HUES6 (cell line): ENCODE results near the gene PRKG1.

Source experiments
- H3K27ac ChIP-seq: 2 replicates; pipeline ENCODE4 v1.7.0; 2013; ENCODE audit warnings: low read depth, mild to moderate bottlenecking, low read length, inconsistent platforms
- H3K27me3 ChIP-seq: 2 replicates; pipeline ENCODE4 v1.6.1; 2013; ENCODE audit warnings: low read length; ENCODE audit not compliant: control insufficient read depth, insufficient read depth
- H3K36me3 ChIP-seq: 2 replicates; pipeline ENCODE4 v1.6.1; 2013; ENCODE audit warnings: low read length; ENCODE audit not compliant: control insufficient read depth, insufficient read depth
- H3K4me1 ChIP-seq: 2 replicates; pipeline ENCODE4 v1.6.1; 2013; ENCODE audit warnings: low read length; ENCODE audit not compliant: control insufficient read depth, insufficient read depth
- H3K4me3 ChIP-seq: 2 replicates; pipeline ENCODE4 v1.5.1; 2013; ENCODE audit warnings: low read depth, low read length
- H3K9ac ChIP-seq: one replicate; pipeline ENCODE4 v1.6.1; 2013; ENCODE audit warnings: mild to moderate bottlenecking, low read length
- H3K9me3 ChIP-seq: 2 replicates; pipeline ENCODE4 v1.6.1; 2013; ENCODE audit warnings: low read depth, low read length; ENCODE audit not compliant: control insufficient read depth, insufficient read depth

PRKG1 gene

DNA sequence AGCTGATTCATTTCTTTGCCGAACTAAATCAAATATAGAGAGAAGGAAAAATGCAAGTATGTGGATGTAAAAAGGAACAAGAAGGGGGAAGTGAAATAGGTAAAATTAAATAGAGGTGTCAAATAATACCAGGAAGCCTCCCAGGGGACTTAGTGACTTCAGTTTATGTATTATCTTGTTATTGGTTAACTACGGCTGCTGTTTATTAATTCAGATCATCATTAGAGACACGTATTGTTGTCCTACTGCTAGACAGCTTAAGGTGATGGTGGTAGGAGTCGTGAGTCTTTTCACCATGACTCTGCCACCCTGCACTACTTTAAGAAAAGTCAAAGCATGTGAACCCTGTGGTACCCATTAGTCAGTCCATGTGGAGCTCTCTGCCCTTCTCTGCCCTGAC is 289.1 kb downstream of the PRKG1 start:
- H3K4me1 ChIP-seq = peaks cover 20% of the 10 kb centered on the region

DNA sequence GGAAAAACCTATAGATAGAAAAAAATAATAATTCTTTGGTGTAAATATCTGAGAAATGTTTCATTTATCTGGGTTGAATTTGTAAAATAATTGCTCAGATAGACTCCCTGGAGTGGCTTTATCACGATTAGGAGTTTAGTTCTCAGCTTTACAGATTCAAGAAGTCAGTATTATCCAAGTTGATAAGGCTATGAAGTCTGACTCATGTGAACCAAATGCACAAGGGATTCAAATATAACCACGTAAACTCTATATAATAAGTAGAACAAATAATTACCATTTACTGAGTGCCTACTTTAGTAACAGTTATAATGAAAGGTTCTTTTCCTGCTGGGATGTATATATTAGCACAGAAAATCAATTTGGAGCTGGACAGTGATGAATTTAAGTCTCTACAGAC is 290.4 kb downstream of the PRKG1 start:
- no peak overlapping the region for H3K9ac ChIP-seq
- peaks cover 30% of the 10 kb centered on the region for H3K4me1 ChIP-seq
- no peaks in the 10 kb centered on the region for H3K36me3 ChIP-seq
- H3K9me3 ChIP-seq = no peaks in the 10 kb centered on the region
- H3K4me3 ChIP-seq = no peak overlapping the region
- no peaks in the 10 kb centered on the region for H3K27me3 ChIP-seq
- no peak overlapping the region for H3K27ac ChIP-seq

More for the DNA sequence above, 289.1 kb downstream of the PRKG1 start:
- Histone ChIP-seq H3K9me3 (no peaks in the 10 kb centered on the region), H3K9ac (no peak overlapping the region), H3K36me3 (no peaks in the 10 kb centered on the region), H3K27me3 (no peaks in the 10 kb centered on the region), H3K4me3 (no peak overlapping the region), H3K27ac (no peak overlapping the region)

DNA sequence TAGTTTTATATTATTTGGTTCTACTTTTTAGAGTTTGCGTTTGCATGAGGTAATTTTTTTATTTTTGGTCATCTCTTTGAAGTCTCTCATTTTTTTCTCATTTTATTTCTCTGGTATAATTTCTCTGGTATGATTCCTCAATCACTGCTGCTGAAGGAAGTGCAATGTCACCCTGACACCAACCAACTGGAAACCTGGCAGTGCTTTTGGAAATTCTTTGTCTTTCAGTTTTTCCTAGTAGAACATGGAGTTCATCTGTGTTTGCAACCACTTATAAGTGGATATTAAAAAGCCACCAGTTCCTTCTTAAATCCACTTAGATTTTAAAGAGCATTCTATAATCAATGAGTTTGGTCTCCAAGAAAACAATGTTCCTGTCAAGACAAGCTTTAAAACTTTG is 291.8 kb downstream of the PRKG1 start:
- Histone ChIP-seq H3K4me1 (peaks cover 33% of the 10 kb centered on the region), H3K4me3 (no peak overlapping the region), H3K9me3 (no peaks in the 10 kb centered on the region), H3K27me3 (no peaks in the 10 kb centered on the region), H3K36me3 (no peaks in the 10 kb centered on the region), H3K27ac (no peak overlapping the region), H3K9ac (no peak overlapping the region)

DNA sequence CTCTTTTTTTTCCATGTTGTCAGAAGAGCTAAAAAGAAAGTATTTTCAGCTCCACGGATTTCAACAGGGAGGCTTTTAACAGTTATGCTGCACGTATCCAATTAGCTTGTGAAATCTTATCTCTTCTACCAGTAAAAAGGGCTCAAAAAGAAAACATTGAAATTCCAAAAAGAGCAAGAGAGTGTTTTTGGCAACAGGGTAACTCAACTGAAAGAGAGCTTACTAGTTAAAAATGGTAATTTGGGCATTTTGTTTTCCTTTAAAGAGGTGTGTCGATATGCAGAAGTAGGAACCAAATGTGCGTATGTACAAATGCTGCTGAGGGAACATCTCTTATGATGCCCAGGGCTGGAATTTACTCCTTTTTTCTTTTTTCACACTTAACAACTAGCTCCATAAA is 292.8 kb downstream of the PRKG1 start:
- Histone ChIP-seq H3K27me3 (no peaks in the 10 kb centered on the region), H3K9ac (no peak overlapping the region), H3K9me3 (no peaks in the 10 kb centered on the region), H3K4me3 (no peak overlapping the region), H3K36me3 (no peaks in the 10 kb centered on the region), H3K27ac (no peak overlapping the region), H3K4me1 (peaks cover 33% of the 10 kb centered on the region)

DNA sequence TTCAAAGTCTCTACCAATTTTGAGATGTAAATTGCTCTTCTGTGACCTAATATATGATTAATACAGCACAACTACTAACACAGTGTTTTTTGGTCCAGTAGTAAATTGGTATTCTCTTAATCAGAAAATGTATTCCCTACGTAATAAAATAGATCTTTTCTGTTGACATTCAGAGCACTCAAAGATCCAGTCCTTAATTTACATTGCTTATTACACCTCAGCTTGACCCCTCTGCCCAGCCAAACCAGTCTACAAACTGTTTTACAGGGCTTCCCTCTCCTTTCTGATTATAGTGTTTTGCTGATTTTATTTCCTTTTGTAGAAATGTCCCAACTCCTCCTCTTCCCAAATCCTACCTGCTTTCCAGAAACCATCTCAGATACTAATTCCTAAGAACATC is 293.4 kb downstream of the PRKG1 start:
- H3K36me3 ChIP-seq = no peaks in the 10 kb centered on the region
- no peak overlapping the region for H3K27ac ChIP-seq
- no peak overlapping the region for H3K4me3 ChIP-seq
- peaks cover 33% of the 10 kb centered on the region for H3K4me1 ChIP-seq
- H3K27me3 ChIP-seq = no peaks in the 10 kb centered on the region
- H3K9me3 ChIP-seq = no peaks in the 10 kb centered on the region
- H3K9ac ChIP-seq = no peak overlapping the region

DNA sequence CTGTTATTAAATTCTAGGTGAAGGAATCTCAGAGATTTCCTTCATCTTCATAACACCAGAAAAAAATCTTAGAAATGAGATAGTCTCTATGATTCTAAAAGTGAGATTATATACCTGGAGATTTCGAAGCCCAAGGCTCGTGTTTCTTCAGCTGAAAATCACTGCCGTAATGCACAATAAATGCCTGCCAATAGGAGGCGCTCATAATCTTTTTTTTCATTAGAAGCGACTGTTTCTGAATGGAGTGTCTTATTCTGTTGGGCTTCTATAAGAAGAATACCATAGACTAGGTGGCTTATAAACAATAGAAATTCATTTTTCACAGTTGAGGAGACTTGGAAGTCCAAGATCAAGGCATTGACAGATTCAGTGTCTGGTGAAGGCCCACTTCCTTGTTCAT is 294.7 kb downstream of the PRKG1 start:
- no peaks in the 10 kb centered on the region for H3K36me3 ChIP-seq
- H3K27me3 ChIP-seq = no peaks in the 10 kb centered on the region
- H3K4me1 ChIP-seq = peaks cover 28% of the 10 kb centered on the region

DNA sequence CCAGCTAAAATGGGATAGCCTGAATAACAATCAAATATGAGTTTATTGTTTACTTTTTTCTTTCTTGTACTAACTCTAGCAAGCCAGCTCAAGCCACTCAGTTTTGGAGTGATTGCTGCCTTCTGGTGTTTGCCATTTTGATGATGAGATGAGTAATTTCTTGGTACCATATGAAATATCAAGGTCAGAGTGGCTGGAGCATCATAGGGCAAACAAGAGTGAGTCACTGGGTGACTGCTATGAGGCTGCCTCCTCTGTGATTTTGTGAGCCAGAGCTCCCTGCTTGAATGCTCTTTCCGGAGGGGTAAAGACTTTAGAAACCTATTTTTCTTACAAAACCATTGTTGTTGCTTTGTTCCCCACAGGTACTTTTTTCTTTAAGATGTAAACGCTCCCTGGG is 295.6 kb downstream of the PRKG1 start:
- H3K27me3 ChIP-seq = no peaks in the 10 kb centered on the region

More for the DNA sequence above, 294.7 kb downstream of the PRKG1 start:
- H3K9me3 ChIP-seq = no peaks in the 10 kb centered on the region
- H3K4me3 ChIP-seq = no peak overlapping the region
- no peak overlapping the region for H3K27ac ChIP-seq
- no peak overlapping the region for H3K9ac ChIP-seq

DNA sequence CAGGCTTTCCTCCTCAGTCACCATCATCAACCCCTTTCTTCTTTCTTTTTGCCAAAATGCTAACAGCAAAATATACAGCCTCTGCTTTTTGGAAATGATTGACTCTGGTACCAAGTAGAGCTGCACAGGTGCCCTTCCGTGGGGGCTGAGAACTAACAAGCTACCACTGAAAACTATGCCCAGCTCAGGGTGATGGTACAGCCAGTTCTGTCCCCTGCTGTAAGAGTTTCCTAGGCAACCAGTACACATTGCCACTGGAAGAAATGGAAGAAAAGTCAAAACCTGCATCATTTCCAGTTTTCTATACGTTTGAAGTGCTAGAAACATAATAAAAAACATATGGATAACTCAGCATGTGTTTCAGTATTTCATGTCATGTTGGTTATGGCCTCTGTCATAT is 297.5 kb downstream of the PRKG1 start:
- Histone ChIP-seq H3K9ac (no peak overlapping the region), H3K36me3 (no peaks in the 10 kb centered on the region)

More for the DNA sequence above, 295.6 kb downstream of the PRKG1 start:
- Histone ChIP-seq H3K4me3 (no peak overlapping the region), H3K9me3 (no peaks in the 10 kb centered on the region), H3K9ac (no peak overlapping the region), H3K4me1 (peaks cover 27% of the 10 kb centered on the region), H3K36me3 (no peaks in the 10 kb centered on the region), H3K27ac (no peak overlapping the region)

DNA sequence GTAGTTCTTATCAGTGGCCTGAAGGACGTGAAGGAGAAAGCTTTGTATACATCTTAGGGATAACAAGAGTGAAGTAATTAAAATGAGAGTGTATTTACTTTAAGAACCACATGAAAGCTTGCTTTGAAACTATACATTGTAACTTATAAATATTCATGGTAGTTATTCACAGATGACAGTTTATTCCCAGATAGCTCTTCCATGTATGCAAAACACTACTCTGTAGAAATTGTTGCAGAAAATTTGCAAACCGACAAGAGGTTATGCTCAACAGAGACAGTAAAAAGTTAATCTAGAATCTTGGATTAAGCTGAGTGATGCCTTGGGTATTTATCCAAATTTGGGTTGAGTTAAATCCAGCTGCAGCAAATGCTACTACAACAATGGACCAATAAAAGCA is 301.5 kb downstream of the PRKG1 start:
- peaks cover 5% of the 10 kb centered on the region; the same call in 1 of the 2 replicates for H3K4me1 ChIP-seq
- H3K36me3 ChIP-seq = no peaks in the 10 kb centered on the region
- H3K9ac ChIP-seq = no peak overlapping the region
- H3K27me3 ChIP-seq = no peaks in the 10 kb centered on the region
- no peak overlapping the region for H3K27ac ChIP-seq
- H3K4me3 ChIP-seq = no peak overlapping the region
- H3K9me3 ChIP-seq = no peaks in the 10 kb centered on the region

More for the DNA sequence above, 297.5 kb downstream of the PRKG1 start:
- Histone ChIP-seq H3K4me3 (no peak overlapping the region), H3K27ac (no peak overlapping the region), H3K4me1 (peaks cover 27% of the 10 kb centered on the region), H3K27me3 (no peaks in the 10 kb centered on the region), H3K9me3 (no peaks in the 10 kb centered on the region)

DNA sequence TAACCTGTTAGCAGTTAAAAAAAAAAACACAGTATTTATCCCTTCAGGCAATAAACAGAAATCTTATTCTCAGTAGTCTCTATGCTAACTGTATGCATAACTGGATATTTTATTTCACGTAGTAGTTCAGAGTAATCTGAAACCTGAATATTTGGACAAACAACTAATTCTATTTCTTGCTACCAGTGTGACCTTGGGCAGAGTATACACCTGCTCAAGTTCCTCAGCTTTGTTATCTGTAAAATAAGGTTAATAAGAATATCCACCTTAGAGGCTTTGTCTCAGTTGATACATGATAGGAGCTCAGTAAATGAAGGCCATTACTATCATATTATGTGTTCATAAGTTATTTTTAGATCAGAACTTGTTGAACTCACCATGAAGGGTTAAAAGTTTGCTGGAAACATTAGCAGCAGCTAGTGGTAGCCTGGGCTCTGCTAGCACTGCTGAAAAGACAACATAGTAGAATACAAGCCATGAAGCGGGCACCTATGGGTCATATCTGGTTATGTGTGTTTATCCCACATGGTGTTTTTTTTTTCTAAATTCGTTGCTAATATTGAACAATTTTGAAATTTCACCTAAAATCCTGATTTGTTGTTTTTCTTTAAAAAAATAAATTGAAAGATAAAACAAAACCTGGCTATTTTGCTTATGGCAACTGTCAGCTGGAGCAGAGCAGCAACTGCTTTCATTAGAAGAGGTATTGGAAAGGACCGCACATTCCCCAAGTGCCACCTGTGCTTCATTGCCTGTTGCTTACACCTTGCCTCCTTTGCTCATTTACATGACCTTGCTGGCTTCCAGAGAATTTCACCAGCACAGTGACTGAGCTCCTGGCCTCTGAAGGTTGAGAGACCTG is 303.0 kb downstream of the PRKG1 start:
- Histone ChIP-seq H3K36me3 (no peaks in the 10 kb centered on the region), H3K4me3 (no peak overlapping the region), H3K27ac (no peak overlapping the region), H3K27me3 (no peaks in the 10 kb centered on the region), H3K9me3 (no peaks in the 10 kb centered on the region), H3K9ac (no peak overlapping the region), H3K4me1 (peaks cover 5% of the 10 kb centered on the region; the same call in 1 of the 2 replicates)

DNA sequence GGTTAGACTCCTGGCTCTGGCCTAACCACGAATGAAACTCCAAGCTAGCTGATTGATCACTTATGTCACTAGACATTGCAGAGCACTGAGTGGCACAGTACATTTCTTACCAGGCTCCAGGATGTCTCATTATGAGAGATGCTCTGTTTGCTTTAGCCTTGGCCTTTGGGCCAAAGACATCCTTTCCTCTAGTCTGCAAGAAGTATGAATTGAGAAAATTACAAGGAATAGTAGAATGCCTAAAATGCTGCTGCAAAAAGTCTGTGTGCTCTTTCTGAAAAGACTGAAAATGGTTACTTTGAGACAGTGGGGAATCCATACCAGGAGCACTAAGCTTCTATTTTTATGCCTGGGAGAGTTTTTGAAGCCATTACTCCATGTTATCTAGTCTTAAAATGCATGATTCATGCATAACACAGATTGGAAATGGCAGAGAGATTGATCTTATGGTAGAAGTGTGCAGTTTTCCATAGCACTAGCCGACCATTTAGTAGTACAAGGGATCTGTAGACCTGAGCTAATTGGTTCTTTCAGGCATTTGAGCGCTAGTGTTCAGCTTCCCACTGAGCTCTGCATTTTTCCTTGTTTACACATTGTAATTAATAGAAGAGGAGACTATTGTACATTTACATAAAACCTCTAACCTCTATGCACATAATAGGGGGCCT is 303.8 kb downstream of the PRKG1 start:
- H3K27ac ChIP-seq = no peak overlapping the region
- H3K9ac ChIP-seq = no peak overlapping the region
- H3K27me3 ChIP-seq = no peaks in the 10 kb centered on the region
- no peaks in the 10 kb centered on the region for H3K36me3 ChIP-seq
- H3K4me3 ChIP-seq = no peak overlapping the region
- peaks cover 5% of the 10 kb centered on the region; the same call in 1 of the 2 replicates for H3K4me1 ChIP-seq
- no peaks in the 10 kb centered on the region for H3K9me3 ChIP-seq
